IgD-negative memory B cell (primary cell): ENCODE measurements around the gene EHHADH. TPM values are rescaled to one million over a fixed set of nuclear protein-coding genes. Genes with fewer than 3 reads are reported as not detected.
"Not testable (repeated sequence)": the region's sequence is repeated elsewhere in the genome, so short reads cannot be mapped to it uniquely, and the experiment has no call there.

ENCODE experiments used
- H3K27ac Mint-ChIP-seq, 3 donors: one replicate each; pipeline ENCODE4 v1.8.0; 2020 to 2022; ENCODE audit warnings: mild to moderate bottlenecking in 3 of 3, mixed read lengths in 3 of 3, moderate library complexity in 1 of 3
- H3K27me3 Mint-ChIP-seq: one replicate; pipeline ENCODE4 v1.8.0; 2021; ENCODE audit warnings: mixed read lengths
- H3K36me3 Mint-ChIP-seq: one replicate; pipeline ENCODE4 v1.8.0; 2020; ENCODE audit warnings: mild to moderate bottlenecking, mixed read lengths
- H3K4me1 Mint-ChIP-seq, 3 donors: one replicate each; pipeline ENCODE4 v1.8.0; 2020 to 2022; ENCODE audit warnings: mixed read lengths in 3 of 3, mild to moderate bottlenecking in 1 of 3
- H3K4me3 Mint-ChIP-seq, 4 donors: one replicate each; pipeline ENCODE4 v1.8.0; 2020 to 2022; ENCODE audit warnings: mild to moderate bottlenecking in 4 of 4, mixed read lengths in 4 of 4, moderate library complexity in 3 of 4
- H3K9me3 Mint-ChIP-seq, 3 donors: one replicate each; pipeline ENCODE4 v1.8.0; 2020 to 2021; ENCODE audit warnings: mixed read lengths in 3 of 3, mild to moderate bottlenecking in 1 of 3
- polyA plus RNA-seq: library from polyadenylated mRNA; unstranded; fragments of 300-500 nt; fragmentation: Illumina TruSeq; gene quantifications from one replicate; pipeline ENCODE4 v1.2.3, GENCODE V29; 2021

Gene EHHADH
- polyA plus RNA-seq, 1 donor from 2014 or later = 0.84 TPM

DNA sequence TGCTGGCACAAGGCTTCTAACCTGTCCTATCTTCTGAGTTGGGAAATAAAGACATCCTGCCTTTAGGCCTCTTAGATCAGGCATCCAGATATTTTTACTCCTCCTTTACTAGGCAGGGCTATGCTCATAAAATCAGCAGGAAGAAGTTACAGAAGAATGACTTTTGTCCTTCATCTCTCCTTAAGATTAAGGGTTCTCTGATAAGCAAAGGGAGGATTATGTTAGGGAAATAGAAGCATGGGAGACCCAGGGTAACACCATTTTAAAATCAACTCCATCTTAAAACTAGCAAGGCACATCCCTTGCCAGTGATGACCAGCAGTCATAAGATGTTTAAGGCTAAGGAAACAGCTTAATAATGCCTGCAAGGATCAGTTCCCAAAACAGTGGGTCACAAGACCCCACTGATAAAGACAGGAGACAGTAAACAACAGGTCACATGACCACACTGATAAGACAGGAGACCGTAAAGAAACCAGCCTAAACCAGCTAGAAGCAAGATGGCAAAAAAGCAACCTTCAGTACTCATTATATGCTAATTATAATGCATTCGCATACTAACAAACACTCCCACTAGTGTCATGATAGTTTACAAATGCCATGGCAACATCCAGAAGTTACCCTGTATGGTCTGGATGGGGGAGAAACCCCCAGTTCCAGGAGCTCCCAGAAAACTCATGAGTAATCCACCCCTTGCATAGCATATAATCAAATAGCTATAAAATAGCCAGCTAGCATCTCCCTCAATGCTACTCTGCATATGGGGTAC is 14.5 kb upstream of the EHHADH start:
- H3K9me3 Mint-ChIP-seq = no peaks in the 10 kb centered on the region
- H3K27me3 Mint-ChIP-seq = peaks cover 23% of the 10 kb centered on the region
- peaks cover 2% of the 10 kb centered on the region for H3K36me3 Mint-ChIP-seq
- no peak overlapping the region for H3K27ac Mint-ChIP-seq
- no peak overlapping the region for H3K4me3 Mint-ChIP-seq
- H3K4me1 Mint-ChIP-seq = no peaks in the 10 kb centered on the region

DNA sequence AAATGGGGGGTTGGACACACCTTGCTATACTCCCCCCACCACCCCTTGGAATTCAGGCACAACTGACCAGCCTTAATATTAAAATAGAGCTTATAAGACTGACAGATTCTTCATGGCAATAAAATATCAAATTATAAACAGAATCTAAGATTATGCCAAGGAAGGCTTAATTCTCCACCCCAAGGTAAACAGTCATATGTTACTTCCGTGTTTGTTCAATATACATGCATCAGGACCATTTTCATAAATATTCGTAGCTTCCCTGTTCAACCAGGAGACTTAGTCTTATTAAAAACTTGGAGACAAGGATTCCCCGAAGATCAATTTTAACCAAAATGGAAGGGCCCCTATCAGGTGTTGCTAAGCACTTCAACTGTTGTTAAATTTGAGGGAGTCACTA is 13.3 kb upstream of the EHHADH start:
- no peaks in the 10 kb centered on the region for H3K9me3 Mint-ChIP-seq
- H3K4me1 Mint-ChIP-seq = no peaks in the 10 kb centered on the region
- peaks cover 18% of the 10 kb centered on the region for H3K27me3 Mint-ChIP-seq
- H3K36me3 Mint-ChIP-seq = peaks cover 2% of the 10 kb centered on the region
- no peak overlapping the region for H3K27ac Mint-ChIP-seq
- no peak overlapping the region for H3K4me3 Mint-ChIP-seq

DNA sequence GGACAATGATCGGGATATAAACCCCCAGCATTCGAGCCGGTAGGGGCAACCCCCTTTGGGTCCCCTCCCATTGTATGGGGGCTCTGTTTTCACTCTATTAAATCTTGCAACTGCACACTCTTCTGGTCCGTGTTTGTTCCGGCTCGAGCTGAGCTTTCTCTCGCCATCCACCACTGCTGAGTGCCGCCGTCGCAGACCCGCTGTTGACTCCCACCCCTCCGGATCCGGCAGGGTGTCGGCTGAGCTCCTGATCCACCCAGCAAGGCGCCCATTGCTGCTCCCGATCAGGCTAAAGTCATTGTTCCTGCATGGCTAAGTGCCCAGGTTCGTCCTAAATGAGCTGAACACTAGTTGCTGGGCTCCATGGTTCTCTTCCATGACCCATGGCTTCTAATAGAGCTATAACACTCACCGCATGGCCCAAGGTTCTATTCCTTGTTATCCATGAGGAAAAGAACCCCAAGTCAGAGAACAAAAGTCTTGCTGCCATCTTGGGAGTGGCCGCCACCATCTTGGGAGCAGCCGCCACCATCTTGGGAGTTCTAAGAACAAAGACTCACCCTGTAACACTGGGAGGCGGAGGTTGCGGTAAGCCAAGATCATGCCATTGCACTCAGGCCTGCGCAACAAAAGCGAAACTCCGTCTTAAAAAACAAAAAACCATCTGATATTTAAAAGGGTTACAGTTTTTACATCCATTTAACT is 11.2 kb upstream of the EHHADH start:
- Mint-ChIP-seq H3K4me1 (no peaks in the 10 kb centered on the region), H3K27me3 (peaks cover 12% of the 10 kb centered on the region), H3K27ac (no peak overlapping the region)

DNA sequence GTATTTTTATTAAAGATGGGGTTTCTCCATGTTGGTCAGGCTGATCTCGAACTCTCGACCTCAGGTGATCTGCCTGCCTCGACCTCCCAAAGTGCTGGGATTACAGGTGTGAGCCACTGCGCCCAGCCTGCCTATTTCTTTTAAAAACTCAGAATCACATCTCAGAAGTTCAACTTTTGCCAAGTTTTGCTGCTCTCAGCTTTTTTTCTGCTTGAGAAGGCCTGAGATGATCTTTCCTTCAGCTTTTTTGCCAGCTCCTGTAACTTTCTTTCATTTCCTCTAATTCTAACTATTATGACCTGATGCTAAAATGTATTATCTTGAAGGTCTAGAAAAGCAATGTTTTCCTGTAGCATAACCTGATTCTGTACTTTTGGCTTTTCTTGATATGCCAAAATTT is 9.6 kb upstream of the EHHADH start:
- H3K36me3 Mint-ChIP-seq = peaks cover 2% of the 10 kb centered on the region
- no peaks in the 10 kb centered on the region for H3K4me1 Mint-ChIP-seq
- H3K27me3 Mint-ChIP-seq = peaks cover 13% of the 10 kb centered on the region
- no peak overlapping the region for H3K27ac Mint-ChIP-seq
- H3K4me3 Mint-ChIP-seq = no peak overlapping the region
- peaks cover 0 to 10% (median 0%) of the 10 kb centered on the region in 3 donors for H3K9me3 Mint-ChIP-seq

More for the DNA sequence above, 11.2 kb upstream of the EHHADH start:
- no peaks in the 10 kb centered on the region for H3K9me3 Mint-ChIP-seq
- peaks cover 2% of the 10 kb centered on the region for H3K36me3 Mint-ChIP-seq
- no peak overlapping the region for H3K4me3 Mint-ChIP-seq

DNA sequence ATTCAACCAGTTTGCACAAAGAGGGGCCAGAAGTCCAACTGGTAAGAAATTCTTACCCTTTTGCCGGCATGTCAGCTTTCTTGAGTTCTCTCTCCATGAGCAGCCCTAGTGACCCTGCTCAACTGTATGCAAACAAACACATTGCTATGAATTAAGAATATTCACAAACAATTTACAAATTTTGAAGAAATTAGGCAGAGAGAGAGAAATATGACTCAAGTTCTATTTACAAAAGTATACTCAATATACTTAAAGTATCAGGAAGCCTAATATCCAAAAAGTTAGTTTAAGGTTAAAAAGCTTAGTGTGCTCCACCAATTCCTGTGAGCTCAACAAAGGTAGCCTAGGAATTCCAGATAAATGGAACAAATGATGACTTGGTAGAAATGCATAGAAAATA is 3.5 kb upstream of the EHHADH start:
- peaks cover 0 to 5% (median 5%) of the 10 kb centered on the region in 3 donors for H3K4me1 Mint-ChIP-seq
- peaks cover 10 to 13% (median 10%) of the 10 kb centered on the region in 3 donors for H3K9me3 Mint-ChIP-seq
- no peak overlapping the region for H3K27ac Mint-ChIP-seq
- peaks cover 9% of the 10 kb centered on the region for H3K27me3 Mint-ChIP-seq
- H3K36me3 Mint-ChIP-seq = no peaks in the 10 kb centered on the region
- H3K4me3 Mint-ChIP-seq = no peak overlapping the region

DNA sequence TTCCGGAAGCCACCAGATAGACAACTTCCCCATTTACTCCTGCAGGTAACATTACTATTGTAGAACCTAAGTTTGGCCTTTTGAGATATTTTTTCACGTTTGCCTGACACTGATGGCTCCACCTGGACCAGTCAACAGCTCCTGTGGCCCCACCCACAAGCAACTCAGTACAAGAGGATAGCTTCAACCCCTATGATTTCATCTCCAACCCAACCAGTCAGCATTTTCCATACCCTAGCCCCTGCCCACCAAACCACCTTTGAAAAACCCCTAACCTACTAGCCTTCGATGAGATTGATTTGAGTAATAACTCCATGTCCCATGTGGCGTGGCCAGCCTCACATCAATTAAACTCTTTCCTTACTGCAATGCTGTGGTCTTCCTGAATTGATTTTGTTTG is 950 bp upstream of the EHHADH start:
- peaks cover 12% of the 10 kb centered on the region for H3K27me3 Mint-ChIP-seq
- H3K9me3 Mint-ChIP-seq = peaks cover 10 to 11% (median 10%) of the 10 kb centered on the region in 3 donors
- H3K27ac Mint-ChIP-seq = no peak overlapping the region
- H3K4me3 Mint-ChIP-seq = peak overlapping the region in 2 of 4 donors; percentile 14 to 93
- H3K4me1 Mint-ChIP-seq = peaks cover 0 to 5% (median 5%) of the 10 kb centered on the region in 3 donors
- H3K36me3 Mint-ChIP-seq = peaks cover 2% of the 10 kb centered on the region

DNA sequence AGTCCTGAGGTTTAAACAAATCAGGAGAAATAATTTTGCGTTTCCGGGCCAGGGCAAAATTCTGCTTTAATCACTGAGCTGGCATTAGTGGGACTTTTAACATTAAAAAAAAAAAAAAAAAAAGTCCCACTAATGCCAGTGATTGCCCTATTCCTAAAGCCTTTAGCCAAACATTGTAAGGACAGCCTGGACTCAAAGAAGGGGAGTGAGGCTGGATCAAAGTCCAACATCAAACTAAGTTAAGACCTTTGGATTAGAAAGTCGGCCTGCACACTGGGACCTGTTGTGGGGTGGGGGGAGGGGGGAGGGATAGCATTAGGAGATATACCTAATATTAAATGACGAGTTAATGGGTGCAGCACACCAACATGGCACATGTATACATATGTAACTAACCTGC is 716 bp downstream of the EHHADH start:
- not testable (repeated sequence) for H3K36me3 Mint-ChIP-seq
- H3K4me3 Mint-ChIP-seq = peak overlapping the region in 1 of 4 donors; percentile 60

DNA sequence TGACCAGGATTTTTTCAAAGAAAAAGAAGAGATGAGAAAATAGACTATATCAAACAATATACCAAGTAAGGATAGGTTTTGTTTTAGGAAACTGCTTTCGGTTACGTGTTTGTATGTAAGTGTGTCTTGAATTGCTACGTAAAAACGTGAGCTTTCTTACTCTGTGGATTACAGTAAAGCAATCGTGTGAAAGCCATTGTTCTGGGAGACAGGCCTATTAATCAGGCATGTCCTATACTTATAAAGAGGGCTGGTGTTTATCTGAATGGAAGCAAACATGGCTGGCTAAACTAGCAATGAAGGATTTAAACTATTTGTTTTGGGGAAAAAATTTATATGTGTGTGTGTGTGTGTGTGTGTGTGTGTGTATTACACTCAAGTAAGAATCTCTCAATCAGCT is 2.6 kb downstream of the EHHADH start:
- Mint-ChIP-seq H3K4me3 (peak overlapping the region in 1 of 4 donors; percentile 31), H3K36me3 (peaks cover 4% of the 10 kb centered on the region), H3K4me1 (peaks cover 0 to 5% (median 5%) of the 10 kb centered on the region in 3 donors), H3K9me3 (peaks cover 0 to 7% (median 3%) of the 10 kb centered on the region in 3 donors), H3K27ac (no peak overlapping the region), H3K27me3 (peaks cover 11% of the 10 kb centered on the region)

More for the DNA sequence above, 716 bp downstream of the EHHADH start:
- not testable (repeated sequence) for H3K4me1 Mint-ChIP-seq, H3K27ac Mint-ChIP-seq, H3K27me3 Mint-ChIP-seq
- H3K9me3 Mint-ChIP-seq = peaks cover 3 to 10% (median 10%) of the 10 kb centered on the region in 3 donors

DNA sequence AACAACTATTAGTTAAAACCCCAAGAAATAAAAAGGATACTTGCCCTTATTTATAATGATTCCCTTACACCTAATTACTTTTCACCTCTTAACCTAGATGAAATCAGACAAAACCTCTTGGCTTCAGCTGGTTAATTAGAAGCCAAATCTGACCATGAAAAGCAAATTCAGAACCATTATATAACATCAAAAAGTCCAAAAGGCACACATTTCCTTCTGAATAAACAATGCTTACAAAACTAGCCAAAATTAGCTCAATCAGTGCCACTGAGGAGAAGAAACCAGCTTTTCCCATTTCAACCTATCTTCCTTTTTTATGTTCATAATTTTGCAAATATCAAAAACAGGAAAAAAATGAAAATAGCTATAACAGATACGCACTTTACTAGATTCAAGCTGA is 3.2 kb downstream of the EHHADH start:
- Mint-ChIP-seq H3K27me3 (peaks cover 10% of the 10 kb centered on the region), H3K36me3 (peaks cover 4% of the 10 kb centered on the region), H3K4me3 (no peak overlapping the region), H3K4me1 (peaks cover 0 to 5% (median 5%) of the 10 kb centered on the region in 3 donors), H3K9me3 (peaks cover 0 to 5% (median 1%) of the 10 kb centered on the region in 3 donors), H3K27ac (no peak overlapping the region)

DNA sequence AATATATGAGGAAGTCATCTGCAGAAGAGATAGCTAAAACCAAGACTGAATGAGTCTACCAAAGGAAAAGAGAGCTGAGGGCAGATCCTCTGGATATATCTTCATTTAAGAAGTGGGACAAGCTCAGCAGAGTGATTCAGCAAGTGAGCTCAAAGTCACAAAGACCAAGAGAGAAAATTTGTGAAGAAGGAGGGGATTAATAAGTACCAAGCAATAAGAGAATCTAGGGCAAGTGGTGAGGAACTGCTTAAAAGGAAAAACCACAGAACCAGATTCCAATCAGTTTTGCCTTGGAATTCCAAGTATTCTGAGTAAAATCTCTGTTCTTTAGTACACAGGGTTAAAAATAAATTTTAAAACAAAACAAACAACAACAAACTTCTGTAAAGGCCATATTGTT is 3.6 kb downstream of the EHHADH start:
- H3K36me3 Mint-ChIP-seq = peaks cover 4% of the 10 kb centered on the region
- H3K4me3 Mint-ChIP-seq = no peak overlapping the region
- no peak overlapping the region for H3K27ac Mint-ChIP-seq
- peaks cover 0 to 5% (median 5%) of the 10 kb centered on the region in 3 donors for H3K4me1 Mint-ChIP-seq
- peaks cover 0 to 5% (median 1%) of the 10 kb centered on the region in 3 donors for H3K9me3 Mint-ChIP-seq
- H3K27me3 Mint-ChIP-seq = peaks cover 10% of the 10 kb centered on the region

DNA sequence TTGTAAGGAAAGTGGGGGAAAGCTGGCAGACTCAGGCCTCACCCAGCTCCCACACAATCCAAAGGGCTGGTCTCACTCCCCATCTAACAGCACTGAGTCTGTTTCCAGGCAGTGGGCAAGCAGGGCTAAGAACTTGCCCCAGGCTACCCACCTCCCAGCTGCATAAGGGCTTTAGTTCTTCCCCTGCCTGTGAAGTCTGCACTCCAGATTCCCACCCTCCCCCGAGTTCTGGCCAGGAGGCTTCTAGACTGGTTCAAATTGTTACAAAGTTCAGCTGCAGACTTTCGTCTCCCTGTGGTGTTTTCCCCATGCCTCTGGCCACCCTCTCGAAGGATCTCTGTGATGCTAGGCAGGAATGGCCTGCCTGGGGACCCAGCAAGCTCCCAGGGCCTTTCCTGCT is 11.2 kb downstream of the EHHADH start:
- Mint-ChIP-seq H3K4me1 (no peaks in the 10 kb centered on the region), H3K27me3 (peaks cover 2% of the 10 kb centered on the region), H3K27ac (no peak overlapping the region), H3K4me3 (no peak overlapping the region), H3K36me3 (peaks cover 3% of the 10 kb centered on the region), H3K9me3 (peaks cover 8 to 17% (median 9%) of the 10 kb centered on the region in 3 donors)

DNA sequence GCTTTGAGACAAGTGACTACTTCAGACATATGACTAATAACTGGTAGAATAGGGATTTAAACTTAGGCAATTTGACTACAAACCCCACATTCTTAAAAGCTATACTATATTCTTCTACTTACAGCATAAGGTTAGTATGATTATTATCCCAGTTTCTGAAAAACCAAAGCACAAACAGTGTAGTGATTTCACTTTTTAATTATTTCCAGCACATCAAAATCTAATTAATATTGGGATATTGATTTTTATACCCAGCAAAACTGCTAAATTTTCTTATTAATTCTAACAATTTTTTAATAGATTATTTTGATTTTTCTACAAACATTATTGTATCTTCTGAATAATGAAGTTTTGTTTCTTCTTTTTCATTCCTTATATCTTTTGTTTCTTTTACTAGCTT is 16.9 kb downstream of the EHHADH start:
- Mint-ChIP-seq H3K27ac (no peak overlapping the region), H3K27me3 (no peaks in the 10 kb centered on the region), H3K4me1 (no peaks in the 10 kb centered on the region), H3K4me3 (no peak overlapping the region), H3K36me3 (peaks cover 9% of the 10 kb centered on the region), H3K9me3 (peaks cover 6 to 19% (median 9%) of the 10 kb centered on the region in 3 donors)

DNA sequence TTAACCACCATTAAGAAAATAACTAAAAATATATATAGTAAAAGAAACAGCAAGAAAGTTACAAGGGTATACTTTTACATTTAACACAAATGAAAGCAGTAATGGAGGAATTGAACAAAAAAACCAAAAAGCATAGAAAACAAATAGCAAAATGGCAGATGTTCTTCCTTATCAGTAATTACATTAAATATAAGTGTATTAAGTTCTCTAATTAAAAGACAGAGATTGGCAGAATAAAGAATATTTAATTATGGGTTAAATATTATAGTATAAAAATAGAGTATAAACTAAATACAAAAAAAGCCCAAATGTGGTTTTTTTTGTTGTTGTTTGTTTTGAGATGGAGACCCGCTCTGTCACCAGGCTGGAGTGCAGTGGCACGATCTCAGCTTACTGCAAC is 20.5 kb downstream of the EHHADH start:
- Mint-ChIP-seq H3K9me3 (peaks cover 2 to 12% (median 4%) of the 10 kb centered on the region in 3 donors), H3K27me3 (no peaks in the 10 kb centered on the region)

DNA sequence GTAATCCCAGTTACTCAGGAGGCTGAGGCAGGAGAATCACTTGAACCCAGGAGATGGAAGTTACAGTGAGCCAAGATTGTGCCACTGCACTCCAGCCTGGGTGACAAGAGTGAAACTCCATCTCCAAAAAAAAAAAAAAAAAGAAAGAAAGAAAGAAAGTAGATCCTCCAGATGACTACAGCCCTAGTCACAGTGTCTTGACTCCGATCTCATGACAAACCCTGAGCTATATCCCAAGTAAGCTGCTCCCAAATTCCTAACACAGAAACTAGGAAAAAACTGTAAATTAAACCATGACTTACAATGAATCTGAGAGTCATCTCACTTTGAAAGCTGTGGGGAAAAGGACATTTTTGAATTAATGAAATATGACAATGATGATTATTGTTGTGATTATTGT is 27.3 kb downstream of the EHHADH start:
- not testable (repeated sequence) for H3K4me3 Mint-ChIP-seq

More for the DNA sequence above, 20.5 kb downstream of the EHHADH start:
- Mint-ChIP-seq H3K4me1 (no peaks in the 10 kb centered on the region), H3K4me3 (no peak overlapping the region), H3K27ac (no peak overlapping the region), H3K36me3 (peaks cover 7% of the 10 kb centered on the region)

DNA sequence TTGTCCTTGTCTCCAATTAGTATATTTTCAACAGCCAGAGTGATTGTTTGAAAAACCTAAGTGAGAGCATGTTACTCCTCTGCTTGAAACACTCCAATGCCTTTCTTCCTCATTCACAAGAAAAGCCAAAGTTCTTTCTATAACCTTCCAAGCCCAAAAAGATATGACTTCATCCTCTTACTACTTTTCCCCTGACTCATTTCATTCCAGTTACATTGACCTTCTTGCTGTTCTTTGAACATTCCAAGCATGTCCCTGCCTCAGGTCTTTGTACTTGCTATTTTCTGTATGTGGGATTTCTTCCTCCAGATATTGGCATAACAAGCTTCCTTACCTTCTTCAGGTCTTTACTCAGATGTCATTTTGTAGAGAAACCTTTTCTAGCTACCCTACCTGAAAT is 28.3 kb downstream of the EHHADH start:
- no peak overlapping the region for H3K27ac Mint-ChIP-seq
- no peak overlapping the region for H3K4me3 Mint-ChIP-seq
- H3K4me1 Mint-ChIP-seq = no peaks in the 10 kb centered on the region
- H3K27me3 Mint-ChIP-seq = no peaks in the 10 kb centered on the region
- H3K36me3 Mint-ChIP-seq = no peaks in the 10 kb centered on the region
- H3K9me3 Mint-ChIP-seq = no peaks in the 10 kb centered on the region

More for the DNA sequence above, 27.3 kb downstream of the EHHADH start:
- H3K27me3 Mint-ChIP-seq, H3K27ac Mint-ChIP-seq, H3K4me1 Mint-ChIP-seq, H3K9me3 Mint-ChIP-seq, H3K36me3 Mint-ChIP-seq: not testable (repeated sequence)
